Measurements from ENCODE around the gene FYN. TPM values are rescaled to one million over a fixed set of nuclear protein-coding genes. Genes with fewer than 3 reads are reported as not detected.

Gene FYN
- total and polyA plus RNA-seq, 2 of the 8 experiments (the other 6 are each of a cell fraction or from before 2014, with no cell fraction given), result 46.8 to 97.2 TPM

- no peak for TF ChIP-seq KDM1A (IDR thresholded peaks at IDR 0.05; ENCODE audit: borderline replicate concordance, low read length)
Measured at GRCh38 chr6:111775145-111775922, 97.9 kb downstream of the FYN start (continued).
